PC-9 (cell line): ENCODE results near the gene AHI1.

ENCODE experiments used
- EZH2 ChIP-seq: fragments of 200-600 bp; sonication (generic); IDR thresholded peaks from 2 replicates; pipeline ENCODE4 v1.8.0; 2017; ENCODE audit warnings: antibody characterized with exemption, low read depth
- TF ChIP-seq, protein P1 (sequence below): fragments of 200-600 bp; sonication (generic); conservative IDR thresholded peaks from 2 replicates; pipeline ENCODE4 v1.6.1; 2017; ENCODE audit warnings: mixed run types, antibody characterized with exemption, mild to moderate bottlenecking, moderate library complexity

DNA sequence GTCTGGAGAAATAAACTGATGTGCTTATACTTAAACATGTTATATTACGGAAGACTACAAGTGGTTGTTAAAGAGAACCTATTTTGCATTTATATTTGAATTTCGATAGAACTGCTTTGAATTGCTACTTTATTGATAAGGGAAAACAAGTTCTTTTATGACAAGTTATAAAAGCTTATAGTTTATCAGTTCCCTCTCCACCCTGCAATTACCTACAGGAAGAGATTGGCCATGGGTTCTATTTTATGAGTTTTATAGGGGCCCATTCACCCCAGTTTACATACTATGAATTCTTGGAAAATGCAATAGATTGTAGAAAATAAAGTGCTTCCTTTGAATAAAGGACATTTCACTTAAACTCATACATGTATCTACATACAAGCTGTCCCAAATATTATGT lies 144.4 kb downstream of the AHI1 start:
- TF ChIP-seq, protein P1, sequence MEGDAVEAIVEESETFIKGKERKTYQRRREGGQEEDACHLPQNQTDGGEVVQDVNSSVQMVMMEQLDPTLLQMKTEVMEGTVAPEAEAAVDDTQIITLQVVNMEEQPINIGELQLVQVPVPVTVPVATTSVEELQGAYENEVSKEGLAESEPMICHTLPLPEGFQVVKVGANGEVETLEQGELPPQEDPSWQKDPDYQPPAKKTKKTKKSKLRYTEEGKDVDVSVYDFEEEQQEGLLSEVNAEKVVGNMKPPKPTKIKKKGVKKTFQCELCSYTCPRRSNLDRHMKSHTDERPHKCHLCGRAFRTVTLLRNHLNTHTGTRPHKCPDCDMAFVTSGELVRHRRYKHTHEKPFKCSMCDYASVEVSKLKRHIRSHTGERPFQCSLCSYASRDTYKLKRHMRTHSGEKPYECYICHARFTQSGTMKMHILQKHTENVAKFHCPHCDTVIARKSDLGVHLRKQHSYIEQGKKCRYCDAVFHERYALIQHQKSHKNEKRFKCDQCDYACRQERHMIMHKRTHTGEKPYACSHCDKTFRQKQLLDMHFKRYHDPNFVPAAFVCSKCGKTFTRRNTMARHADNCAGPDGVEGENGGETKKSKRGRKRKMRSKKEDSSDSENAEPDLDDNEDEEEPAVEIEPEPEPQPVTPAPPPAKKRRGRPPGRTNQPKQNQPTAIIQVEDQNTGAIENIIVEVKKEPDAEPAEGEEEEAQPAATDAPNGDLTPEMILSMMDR = no peak
- no peak for TF ChIP-seq EZH2
